Endodermal cell (in vitro differentiated cells): ENCODE measurements around the gene SLC66A2. TPM values are rescaled to one million over a fixed set of nuclear protein-coding genes. Genes with fewer than 3 reads are reported as not detected.

Experiments used
- DNase-seq: peaks from one replicate; pipeline ENCODE4 v3.0.0-alpha.2; 2017
- H3K27ac ChIP-seq: 2 replicates; pipeline ENCODE4 v1.5.1; 2013; ENCODE audit warnings: mild to moderate bottlenecking, low read depth, low read length, moderate library complexity
- H3K27me3 ChIP-seq: 2 replicates; pipeline ENCODE4 v1.6.1; 2013; ENCODE audit warnings: mild to moderate bottlenecking, low read length, moderate library complexity; ENCODE audit not compliant: insufficient read depth, control insufficient read depth, poor library complexity, severe bottlenecking
- H3K36me3 ChIP-seq: 2 replicates; pipeline ENCODE4 v1.7.0; 2013; ENCODE audit warnings: mild to moderate bottlenecking, low read length, moderate library complexity; ENCODE audit not compliant: control insufficient read depth, insufficient read depth
- H3K4me1 ChIP-seq: one replicate; pipeline ENCODE4 v1.7.0; 2013; ENCODE audit warnings: low read length; ENCODE audit not compliant: control insufficient read depth, insufficient read depth
- H3K4me3 ChIP-seq: 2 replicates; pipeline ENCODE4 v1.5.1; 2013; ENCODE audit warnings: mild to moderate bottlenecking, low read length, moderate library complexity
- H3K9ac ChIP-seq: 2 replicates; pipeline ENCODE4 v1.6.1; 2013; ENCODE audit warnings: mild to moderate bottlenecking, low read length, moderate library complexity; ENCODE audit not compliant: poor library complexity, severe bottlenecking; ENCODE audit errors: extremely low read depth
- H3K9me3 ChIP-seq: 2 replicates; pipeline ENCODE4 v1.6.1; 2013; ENCODE audit warnings: mild to moderate bottlenecking, low read length, moderate library complexity; ENCODE audit not compliant: control insufficient read depth
- H3K27ac Mint-ChIP-seq: 2 replicates; pipeline ENCODE4 v1.8.0; 2020; ENCODE audit warnings: mixed read lengths
- H3K27me3 Mint-ChIP-seq: 2 replicates; pipeline ENCODE4 v1.8.0; 2021; ENCODE audit warnings: mild to moderate bottlenecking, mixed read lengths; ENCODE audit not compliant: insufficient read depth
- H3K36me3 Mint-ChIP-seq: 2 replicates; pipeline ENCODE4 v1.8.0; 2020; ENCODE audit warnings: low read depth, mixed read lengths
- H3K4me1 Mint-ChIP-seq: 2 replicates; pipeline ENCODE4 v1.8.0; 2020; ENCODE audit warnings: mixed read lengths
- H3K4me3 Mint-ChIP-seq: 2 replicates; pipeline ENCODE4 v1.8.0; 2020; ENCODE audit warnings: mild to moderate bottlenecking, moderate library complexity, mixed read lengths
- H3K9me3 Mint-ChIP-seq: 2 replicates; pipeline ENCODE4 v1.8.0; 2020; ENCODE audit warnings: mild to moderate bottlenecking, mixed read lengths
- CTCF ChIP-seq: fragments of 200-600 bp; sonication (generic); conservative IDR thresholded peaks from 2 replicates; pipeline ENCODE4 v1.5.0; 2021; ENCODE audit warnings: antibody characterized with exemption, mild to moderate bottlenecking
- WGBS, 2 experiments: methylation state at CpG; one replicate each; pipeline versions ENCODE4 v1.1.5 to v1.1.7; 2013; ENCODE audit warnings: missing lambda C conversion rate in 2 of 2, mixed read lengths in 1 of 2; ENCODE audit not compliant: insufficient coverage in 1 of 2, insufficient read length in 1 of 2; 5-methylcytosine and 5-hydroxymethylcytosine counted together
- total RNA-seq, 2 donors: library from RNA; stranded (reverse); fragmentation: NEBNext Ultra II Directional in 1 of 2; extraction: Animal tissue kit (Norgen Biotek cat#: 25700) in 1 of 2; gene quantifications; 2 replicates in 1 of 2; 3 replicates in 1 of 2; pipeline ENCODE4 v1.2.1, GENCODE V29; 2021

SLC66A2 gene
- total RNA-seq, 2 donors from 2014 or later = 30.3 to 32.4 TPM

GRCh38 chr18:79902075-79902474 is 49.4 kb downstream of the SLC66A2 start:
- no peak overlapping the region for H3K9ac ChIP-seq
- no peak for TF ChIP-seq CTCF
- H3K4me1 ChIP-seq = no peaks in the 10 kb centered on the region
- H3K27me3 ChIP-seq = no peaks in the 10 kb centered on the region
- Mint-ChIP-seq H3K4me3 (no peak overlapping the region), H3K27me3 (peaks cover 7% of the 10 kb centered on the region), H3K9me3 (peaks cover 26% of the 10 kb centered on the region), H3K4me1 (no peaks in the 10 kb centered on the region), H3K36me3 (peaks cover 27% of the 10 kb centered on the region), H3K27ac (no peak overlapping the region)
- no peak for DNase-seq
- H3K27ac ChIP-seq = no peak overlapping the region
- peaks cover 9% of the 10 kb centered on the region for H3K36me3 ChIP-seq
- H3K4me3 ChIP-seq = no peak overlapping the region
- WGBS, 2 experiments = 93 to 100% methylated on average over 3 to 8 of the region's 8 CpGs
- H3K9me3 ChIP-seq = peaks cover 17% of the 10 kb centered on the region

- Histone ChIP-seq H3K9me3 (peaks cover 21% of the 10 kb centered on the region), H3K9ac (no peak overlapping the region), H3K36me3 (peaks cover 9% of the 10 kb centered on the region), H3K4me1 (no peaks in the 10 kb centered on the region), H3K4me3 (no peak overlapping the region), H3K27me3 (no peaks in the 10 kb centered on the region), H3K27ac (no peak overlapping the region)
- no peak for DNase-seq
- Mint-ChIP-seq H3K4me3 (no peak overlapping the region), H3K9me3 (peaks cover 31% of the 10 kb centered on the region), H3K27ac (no peak overlapping the region), H3K27me3 (peaks cover 7% of the 10 kb centered on the region), H3K4me1 (no peaks in the 10 kb centered on the region), H3K36me3 (peaks cover 24% of the 10 kb centered on the region)
- TF ChIP-seq CTCF = no peak
- WGBS, 2 experiments = 94 to 100% methylated on average over 2 to 13 of the region's 13 CpGs
Measured at GRCh38 chr18:79901665-79902064, 49.8 kb downstream of the SLC66A2 start.

GRCh38 chr18:79900610-79901570 is 50.6 kb downstream of the SLC66A2 start:
- H3K27ac ChIP-seq = no peak overlapping the region
- H3K4me1 ChIP-seq = no peaks in the 10 kb centered on the region
- H3K27ac Mint-ChIP-seq = no peak overlapping the region
- no peak for TF ChIP-seq CTCF
- H3K36me3 ChIP-seq = peaks cover 9% of the 10 kb centered on the region
- no peak overlapping the region for H3K4me3 ChIP-seq
- peak; percentile 31 for DNase-seq
- peaks cover 28% of the 10 kb centered on the region for H3K9me3 ChIP-seq
- H3K27me3 Mint-ChIP-seq = peaks cover 7% of the 10 kb centered on the region
- H3K4me1 Mint-ChIP-seq = no peaks in the 10 kb centered on the region
- peaks cover 22% of the 10 kb centered on the region for H3K36me3 Mint-ChIP-seq
- no peak overlapping the region for H3K9ac ChIP-seq
- H3K9me3 Mint-ChIP-seq = peaks cover 35% of the 10 kb centered on the region
- no peaks in the 10 kb centered on the region for H3K27me3 ChIP-seq
- H3K4me3 Mint-ChIP-seq = no peak overlapping the region
- 93 to 97% methylated on average over 18 to 28 of the region's 28 CpGs for WGBS, 2 experiments
